Measurements from ENCODE around the gene OR7A5. TPM values are rescaled to one million over a fixed set of nuclear protein-coding genes. Genes with fewer than 3 reads are reported as not detected.

OR7A5 gene
- total RNA-seq (not detected), polyA plus RNA-seq (ENCODE audit: insufficient read depth, low read depth, low replicate concordance) (not detected)
- long read RNA-seq, donor 1, partial matches to known transcripts = 0 of 1 reads
- long read RNA-seq, donor 1, other reads (novel, unspliced or antisense) = 0 of 1 reads
- long read RNA-seq, donor 2 = 0 reads
- long read RNA-seq, donor 3 = 0 reads
- long read RNA-seq, donor 4 = 0 reads
- long read RNA-seq, donor 5 = 0 reads
- long read RNA-seq, donor 6 = 0 reads
- long read RNA-seq, donor 7 = 0 reads
- long read RNA-seq, donor 8, partial matches to known transcripts = 0 of 1 reads
- long read RNA-seq, donor 8, other reads (novel, unspliced or antisense) = 0 of 1 reads
- long read RNA-seq, donor 9 = 0 reads
- long read RNA-seq, donor 10 = 0 reads

DNA sequence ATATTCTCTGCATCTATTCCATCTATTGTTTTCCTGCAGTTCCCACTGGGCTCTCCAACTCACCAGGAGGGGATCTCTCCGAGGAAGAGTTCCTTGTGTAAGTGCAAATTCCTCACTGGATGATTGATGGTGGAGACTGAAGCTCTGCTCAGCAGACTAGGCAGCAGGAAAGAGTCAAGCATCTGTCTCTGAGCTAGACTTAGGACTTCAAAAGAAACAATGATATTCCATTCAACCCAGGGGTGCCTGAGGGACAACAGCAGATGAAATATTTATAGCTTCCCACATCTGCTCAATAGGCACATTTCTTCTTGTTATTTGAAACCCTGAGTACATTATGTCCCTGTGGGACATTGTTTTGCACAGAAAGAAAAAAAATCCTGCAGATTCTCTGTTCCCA lies at the start of gene OR7A5, which contains the start of gene OR7C1:
TSS of gene OR7A5 (minus strand) at position 175 of the 400 bp plus-strand sequence. CDS start 6,944 bp downstream, outside the sequence.
TSS of gene OR7C1 (minus strand) at position 175 of the 400 bp plus-strand sequence. CDS start 35,049 bp downstream, outside the sequence.
- Histone ChIP-seq H3K27me3 (ENCODE audit: control insufficient read depth, insufficient read depth, low read length) (no peaks in the 10 kb centered on the region), H3K36me3 (ENCODE audit: control insufficient read depth in 2 of 3, insufficient read depth in 3 of 3, low read length in 3 of 3) (no peaks in the 10 kb centered on the region), H3K4me1 (ENCODE audit: control insufficient read depth in 2 of 3, insufficient read depth in 2 of 3, low read depth in 1 of 3, low read length in 3 of 3) (no peaks in the 10 kb centered on the region), H3K9me3 (ENCODE audit: control insufficient read depth in 2 of 3, insufficient read depth in 1 of 3, low read length in 3 of 3) (no peaks in the 10 kb centered on the region), H3K4me3 (ENCODE audit: low read length in 3 of 3) (no peak within 1 kb of the TSS), H3K9ac (ENCODE audit: low read length in 3 of 3) (peak within 1 kb of the TSS in 1 of 3 donors; percentile 9), H3K27ac (ENCODE audit: low read depth in 2 of 2, low read length in 2 of 2) (no peak within 1 kb of the TSS)
- FAIRE-seq (no peak), DNase-seq (peak in 4 of 5 donors; percentile 22 to 85 (median 33))
- intact Hi-C loops (cut with DNase I) = no loop called here
- TF ChIP-seq, protein P1, sequence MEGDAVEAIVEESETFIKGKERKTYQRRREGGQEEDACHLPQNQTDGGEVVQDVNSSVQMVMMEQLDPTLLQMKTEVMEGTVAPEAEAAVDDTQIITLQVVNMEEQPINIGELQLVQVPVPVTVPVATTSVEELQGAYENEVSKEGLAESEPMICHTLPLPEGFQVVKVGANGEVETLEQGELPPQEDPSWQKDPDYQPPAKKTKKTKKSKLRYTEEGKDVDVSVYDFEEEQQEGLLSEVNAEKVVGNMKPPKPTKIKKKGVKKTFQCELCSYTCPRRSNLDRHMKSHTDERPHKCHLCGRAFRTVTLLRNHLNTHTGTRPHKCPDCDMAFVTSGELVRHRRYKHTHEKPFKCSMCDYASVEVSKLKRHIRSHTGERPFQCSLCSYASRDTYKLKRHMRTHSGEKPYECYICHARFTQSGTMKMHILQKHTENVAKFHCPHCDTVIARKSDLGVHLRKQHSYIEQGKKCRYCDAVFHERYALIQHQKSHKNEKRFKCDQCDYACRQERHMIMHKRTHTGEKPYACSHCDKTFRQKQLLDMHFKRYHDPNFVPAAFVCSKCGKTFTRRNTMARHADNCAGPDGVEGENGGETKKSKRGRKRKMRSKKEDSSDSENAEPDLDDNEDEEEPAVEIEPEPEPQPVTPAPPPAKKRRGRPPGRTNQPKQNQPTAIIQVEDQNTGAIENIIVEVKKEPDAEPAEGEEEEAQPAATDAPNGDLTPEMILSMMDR (IDR thresholded peaks at IDR 0.05; ENCODE audit: borderline replicate concordance, extremely low read depth, insufficient read depth) = no peak

DNA sequence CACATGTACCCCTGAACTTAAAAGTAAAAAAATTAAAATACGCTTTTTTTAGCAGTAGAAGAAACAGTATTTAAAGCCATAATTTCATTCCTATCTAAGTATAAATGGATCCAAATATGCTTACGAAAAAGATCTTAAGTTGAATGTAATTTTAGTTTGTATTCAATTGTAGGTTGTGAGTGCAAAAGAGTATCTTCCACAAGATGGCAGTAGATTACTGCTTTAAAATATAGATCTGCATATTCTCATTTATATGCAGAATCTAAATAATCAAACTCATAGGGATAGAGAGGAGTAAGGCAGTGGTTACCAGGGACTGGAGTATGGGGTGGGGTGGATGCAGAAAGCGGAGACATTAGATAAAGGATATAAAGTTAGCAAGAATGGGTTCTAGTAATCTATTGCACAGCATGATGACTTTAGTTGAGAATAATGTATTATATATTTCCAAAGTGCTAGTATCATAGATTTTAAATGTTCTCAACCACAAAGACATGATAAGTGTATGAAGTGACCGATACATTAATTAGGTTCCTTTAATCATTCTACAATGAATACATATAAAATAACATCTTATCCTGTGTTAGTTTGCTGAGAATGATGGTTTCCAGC lies 36.7 kb upstream of the OR7A5 start:
- TF ChIP-seq, protein P1 (IDR thresholded peaks at IDR 0.05; ENCODE audit: borderline replicate concordance, extremely low read depth, insufficient read depth) = peak; percentile 18
- H3K4me1 ChIP-seq (ENCODE audit: control insufficient read depth in 2 of 3, insufficient read depth in 2 of 3, low read depth in 1 of 3, low read length in 3 of 3) = no peaks in the 10 kb centered on the region
- no peak overlapping the region for H3K9ac ChIP-seq (ENCODE audit: low read length in 3 of 3)
- FAIRE-seq (no peak), DNase-seq (no peak)
- no peak overlapping the region for H3K4me3 ChIP-seq (ENCODE audit: low read length in 3 of 3)
- no peaks in the 10 kb centered on the region for H3K27me3 ChIP-seq (ENCODE audit: control insufficient read depth, insufficient read depth, low read length)
- H3K36me3 ChIP-seq (ENCODE audit: control insufficient read depth in 2 of 3, insufficient read depth in 3 of 3, low read length in 3 of 3) = no peaks in the 10 kb centered on the region
- H3K27ac ChIP-seq (ENCODE audit: low read depth in 2 of 2, low read length in 2 of 2) = no peak overlapping the region
- intact Hi-C loops (cut with DNase I) = no loop called here
- H3K9me3 ChIP-seq (ENCODE audit: control insufficient read depth in 2 of 3, insufficient read depth in 1 of 3, low read length in 3 of 3) = no peaks in the 10 kb centered on the region

DNA sequence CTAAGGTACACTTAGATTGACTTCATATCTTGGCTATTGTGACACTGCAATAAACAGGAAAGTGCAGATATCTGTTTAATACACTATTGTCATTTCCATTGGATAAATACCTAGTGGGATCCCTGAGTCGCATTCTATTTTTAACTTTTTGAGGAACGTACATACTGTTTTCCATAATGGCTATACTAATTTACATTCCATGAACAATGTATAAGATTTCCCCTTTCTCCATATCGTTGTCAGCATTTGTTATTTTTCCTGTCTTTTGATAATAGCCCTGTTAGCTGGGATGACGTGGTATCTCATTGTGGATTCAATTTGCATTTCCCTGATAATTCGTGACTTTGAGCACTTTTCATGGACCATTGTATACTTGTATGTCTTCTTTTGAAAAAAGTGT lies 33.5 kb upstream of the OR7A5 start:
- no peaks in the 10 kb centered on the region for H3K4me1 ChIP-seq (ENCODE audit: control insufficient read depth in 2 of 3, insufficient read depth in 2 of 3, low read depth in 1 of 3, low read length in 3 of 3)
- H3K9me3 ChIP-seq (ENCODE audit: control insufficient read depth in 2 of 3, insufficient read depth in 1 of 3, low read length in 3 of 3) = no peaks in the 10 kb centered on the region
- TF ChIP-seq, protein P1 (IDR thresholded peaks at IDR 0.05; ENCODE audit: borderline replicate concordance, extremely low read depth, insufficient read depth) = no peak
- no peak for DNase-seq
- intact Hi-C loops (cut with DNase I) = no loop called here
- no peaks in the 10 kb centered on the region for H3K27me3 ChIP-seq (ENCODE audit: control insufficient read depth, insufficient read depth, low read length)
- no peak overlapping the region for H3K4me3 ChIP-seq (ENCODE audit: low read length in 3 of 3)
- no peak overlapping the region for H3K27ac ChIP-seq (ENCODE audit: low read depth in 2 of 2, low read length in 2 of 2)
- FAIRE-seq = no peak
- H3K36me3 ChIP-seq (ENCODE audit: control insufficient read depth in 2 of 3, insufficient read depth in 3 of 3, low read length in 3 of 3) = no peaks in the 10 kb centered on the region
- no peak overlapping the region for H3K9ac ChIP-seq (ENCODE audit: low read length in 3 of 3)
